HL-60 (cell line): ENCODE data around the gene GPS2.

Experiments used
- DNase-seq, 2 experiments: peaks; one replicate each; pipeline ENCODE4 v3.0.0-alpha.2; 2010 to 2020; ENCODE audit warnings: low read depth in 1 of 2, low spot score in 1 of 2
- H3K27ac ChIP-seq: fragments of 250-450 bp; sonication (Bioruptor Pico); replicated peaks from 2 replicates; pipeline ENCODE4 v1.5.1; 2020; ENCODE audit warnings: mild to moderate bottlenecking, moderate library complexity
- H3K27me3 ChIP-seq: fragments of 250-450 bp; sonication (Bioruptor Pico); 2 replicates; pipeline ENCODE4 v1.5.1; 2021; ENCODE audit warnings: mild to moderate bottlenecking, moderate library complexity; ENCODE audit not compliant: insufficient read depth, poor library complexity, severe bottlenecking
- H3K4me3 ChIP-seq: replicated peaks from 2 replicates; pipeline ENCODE4 v1.5.1; 2011; ENCODE audit warnings: mild to moderate bottlenecking, control low read depth, low read length; ENCODE audit not compliant: insufficient read depth
- CTCF ChIP-seq: IDR thresholded peaks from one replicate; pipeline ENCODE4 v1.5.1; 2011; ENCODE audit warnings: low read length, control low read depth, inconsistent platforms; ENCODE audit not compliant: insufficient read depth
- GABPA ChIP-seq: IDR thresholded peaks from 2 replicates; pipeline ENCODE4 v1.6.1; 2012; ENCODE audit warnings: low read depth
- POLR2AphosphoS5 ChIP-seq: IDR thresholded peaks from 2 replicates; pipeline ENCODE4 v1.6.1; 2012; ENCODE audit warnings: low read depth
- REST ChIP-seq: IDR thresholded peaks from 2 replicates; pipeline ENCODE4 v1.6.1; 2012; ENCODE audit warnings: low read depth; ENCODE audit not compliant: insufficient replicate concordance
- SPI1 ChIP-seq: IDR thresholded peaks from 2 replicates; pipeline ENCODE4 v1.6.1; 2012; ENCODE audit warnings: low read depth, mild to moderate bottlenecking, borderline replicate concordance

GPS2 gene

GRCh38 chr17:7282752-7283321 lies 32.3 kb downstream of the GPS2 start:
- no peaks in the 10 kb centered on the region for H3K27me3 ChIP-seq
- no peak for DNase-seq
- no peak overlapping the region for H3K4me3 ChIP-seq
- no peak overlapping the region for H3K27ac ChIP-seq
- no peak for TF ChIP-seq GABPA
- TF ChIP-seq SPI1: no peak
- TF ChIP-seq REST: no peak
- TF ChIP-seq POLR2AphosphoS5: no peak
- TF ChIP-seq CTCF: no peak

GRCh38 chr17:7281953-7282751 lies 33.0 kb downstream of the GPS2 start:
- no peaks in the 10 kb centered on the region for H3K27me3 ChIP-seq
- no peak for DNase-seq
- H3K27ac ChIP-seq: no peak overlapping the region
- H3K4me3 ChIP-seq: peak overlapping the region; percentile 29
- TF ChIP-seq SPI1 (no peak), CTCF (no peak), POLR2AphosphoS5 (no peak), REST (no peak), GABPA (no peak)

GRCh38 chr17:7281074-7281952 lies 33.8 kb downstream of the GPS2 start, which contains the start of gene SLC2A4:
TSS of gene SLC2A4 (plus strand) at chr17:7281718. CDS start at chr17:7281935, 217 bp downstream.
- Histone ChIP-seq H3K27ac (no peak within 1 kb of the TSS), H3K27me3 (no peaks in the 10 kb centered on the region), H3K4me3 (peak within 1 kb of the TSS; percentile 29)
- TF ChIP-seq SPI1: no peak
- no peak for TF ChIP-seq REST
- no peak for TF ChIP-seq POLR2AphosphoS5
- no peak for TF ChIP-seq GABPA
- no peak for TF ChIP-seq CTCF
- DNase-seq: peak; percentile 67 to 81
